Measurements from ENCODE around the gene SH3GL1. TPM values are rescaled to one million over a fixed set of nuclear protein-coding genes. Genes with fewer than 3 reads are reported as not detected.

Gene SH3GL1, protein sequence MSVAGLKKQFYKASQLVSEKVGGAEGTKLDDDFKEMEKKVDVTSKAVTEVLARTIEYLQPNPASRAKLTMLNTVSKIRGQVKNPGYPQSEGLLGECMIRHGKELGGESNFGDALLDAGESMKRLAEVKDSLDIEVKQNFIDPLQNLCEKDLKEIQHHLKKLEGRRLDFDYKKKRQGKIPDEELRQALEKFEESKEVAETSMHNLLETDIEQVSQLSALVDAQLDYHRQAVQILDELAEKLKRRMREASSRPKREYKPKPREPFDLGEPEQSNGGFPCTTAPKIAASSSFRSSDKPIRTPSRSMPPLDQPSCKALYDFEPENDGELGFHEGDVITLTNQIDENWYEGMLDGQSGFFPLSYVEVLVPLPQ
- polyA plus RNA-seq (ENCODE audit: insufficient read depth in 1 of 5, insufficient read length in 5 of 5, low replicate concordance in 1 of 5) = 100 to 1,000 TPM in 1 of 5 donors, 10 to 100 TPM in 4; 64.8 to 131 (median 87.4) TPM
- long read RNA-seq, donor 1, transcript SH3GL1-201 (10 exons, 2,516 nt) = major isoform, 44 of 55 reads
- long read RNA-seq, donor 1, partial matches to known transcripts = 11 of 55 reads
- long read RNA-seq, donor 1, other reads (novel, unspliced or antisense) = 0 of 55 reads
- long read RNA-seq, donor 2, transcript SH3GL1-201 (10 exons, 2,516 nt) = major isoform, 32 of 32 reads
- long read RNA-seq, donor 2, partial matches to known transcripts = 0 of 32 reads
- long read RNA-seq, donor 2, other reads (novel, unspliced or antisense) = 0 of 32 reads
- long read RNA-seq, donor 3, transcript SH3GL1-201 (10 exons, 2,516 nt) = major isoform, 24 of 24 reads
- long read RNA-seq, donor 3, partial matches to known transcripts = 0 of 24 reads
- long read RNA-seq, donor 3, other reads (novel, unspliced or antisense) = 0 of 24 reads
- long read RNA-seq, donor 4, transcript SH3GL1-201 (10 exons, 2,516 nt) = major isoform, 15 of 57 reads
- long read RNA-seq, donor 4, partial matches to known transcripts = 42 of 57 reads
- long read RNA-seq, donor 4, other reads (novel, unspliced or antisense) = 0 of 57 reads
- long read RNA-seq, donor 5, transcript SH3GL1-201 (10 exons, 2,516 nt) = major isoform, 41 of 41 reads
- long read RNA-seq, donor 5, partial matches to known transcripts = 0 of 41 reads
- long read RNA-seq, donor 5, other reads (novel, unspliced or antisense) = 0 of 41 reads
- long read RNA-seq, donor 6, transcript SH3GL1-201 (10 exons, 2,516 nt) = major isoform, 45 of 51 reads
- long read RNA-seq, donor 6, partial matches to known transcripts = 6 of 51 reads
- long read RNA-seq, donor 6, other reads (novel, unspliced or antisense) = 0 of 51 reads
- long read RNA-seq, donor 7, transcript SH3GL1-201 (10 exons, 2,516 nt) = major isoform, 56 of 64 reads
- long read RNA-seq, donor 7, partial matches to known transcripts = 7 of 64 reads
- long read RNA-seq, donor 7, other reads (novel, unspliced or antisense) = 0 of 64 reads
- long read RNA-seq, donor 8, transcript SH3GL1-201 (10 exons, 2,516 nt) = major isoform, 23 of 23 reads
- long read RNA-seq, donor 8, partial matches to known transcripts = 0 of 23 reads
- long read RNA-seq, donor 8, other reads (novel, unspliced or antisense) = 0 of 23 reads

DNA sequence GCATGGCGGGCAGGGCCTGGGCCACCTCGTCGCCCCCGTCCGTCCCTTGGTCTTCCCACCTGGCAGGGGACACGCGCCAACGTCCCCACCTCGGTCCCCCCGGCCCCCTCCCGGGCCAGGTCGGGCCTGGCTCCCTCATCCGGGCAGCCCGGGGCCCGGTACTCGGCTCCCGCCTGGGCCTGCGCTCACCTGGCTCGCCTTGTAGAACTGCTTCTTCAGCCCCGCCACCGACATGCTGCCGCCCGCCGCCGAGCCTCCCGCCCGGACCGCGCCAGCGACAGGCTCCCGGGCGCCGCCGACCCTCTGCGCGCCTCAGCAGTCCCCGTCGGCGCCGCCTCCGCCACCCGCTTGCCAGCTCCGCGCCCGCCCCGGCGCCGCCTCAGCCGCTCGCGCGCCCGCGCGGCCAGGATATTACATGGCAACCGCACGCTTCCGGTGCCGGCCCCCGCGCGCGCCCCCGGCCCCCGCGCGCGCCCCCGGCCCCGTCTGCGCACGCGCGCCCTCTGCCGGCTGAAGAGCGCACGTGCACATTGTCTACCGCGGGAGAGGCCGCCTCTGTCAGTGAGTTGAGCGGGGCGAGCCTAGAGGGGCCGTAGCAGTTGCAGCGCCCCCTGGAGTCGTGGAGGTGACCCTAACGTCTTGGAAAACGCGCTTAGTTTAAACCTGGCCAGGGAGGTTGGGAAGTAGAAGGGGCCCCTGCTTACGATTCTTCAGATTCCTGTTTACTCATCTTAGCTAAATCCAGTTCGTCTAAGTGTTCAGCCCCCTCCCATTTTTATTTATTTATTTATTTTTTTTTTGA is at the start of gene SH3GL1:
SH3GL1 (minus strand) TSS at position 413 of the 802 bp plus-strand sequence; CDS start at position 234, 179 bp downstream.
- DNase-seq = peak; percentile 88 to 89

DNA sequence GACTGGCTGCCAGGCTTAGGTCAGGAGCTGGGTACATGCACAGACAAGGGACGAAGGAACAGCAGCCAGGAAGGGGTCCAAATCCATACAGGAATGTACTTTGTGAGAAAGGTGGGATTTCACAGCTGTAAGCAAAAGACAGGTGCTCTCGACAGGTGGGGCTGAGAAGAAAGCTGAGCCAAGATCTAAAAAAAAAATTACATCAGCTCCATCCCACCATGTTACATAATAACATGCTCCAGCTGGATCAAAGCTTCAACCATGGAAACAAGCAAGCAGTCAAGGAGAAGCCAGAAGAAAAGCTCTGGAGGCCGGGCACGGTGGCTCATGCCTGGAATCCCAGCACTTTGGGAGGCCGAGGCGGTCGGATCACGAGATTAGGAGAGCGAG is 49.3 kb upstream of the SH3GL1 start:
- DNase-seq = no peak

DNA sequence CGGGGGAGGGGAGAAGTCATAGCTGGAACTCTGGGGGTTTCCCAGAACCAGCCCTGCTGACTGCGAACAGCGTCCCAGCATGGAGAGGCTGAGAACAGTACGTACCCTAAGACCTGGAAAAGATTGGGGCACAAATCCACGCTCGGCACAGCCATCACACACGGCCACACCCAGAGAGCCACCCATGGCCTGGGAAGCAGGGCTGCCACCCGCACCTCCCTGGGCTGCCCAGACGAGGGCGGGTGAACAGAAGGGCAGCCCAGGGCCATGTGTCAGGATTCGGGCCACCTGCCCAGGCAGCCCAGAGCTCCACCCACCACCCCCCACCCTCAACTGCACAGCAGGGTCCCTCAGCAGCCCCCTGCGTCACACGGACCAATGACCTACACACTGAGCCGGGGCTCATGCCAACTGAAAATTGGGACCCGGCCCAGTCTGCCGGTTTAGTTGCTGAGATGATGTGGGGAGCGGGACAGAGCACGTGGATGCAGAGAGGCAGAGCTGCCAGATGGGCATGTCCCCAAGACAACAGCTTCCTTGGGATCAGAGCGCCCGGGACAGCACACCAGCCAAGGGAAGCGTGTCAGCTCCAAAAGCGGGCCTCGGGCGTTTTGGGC is 48.8 kb upstream of the SH3GL1 start:
- DNase-seq = peak in 1 of 2 donors; percentile 36

DNA sequence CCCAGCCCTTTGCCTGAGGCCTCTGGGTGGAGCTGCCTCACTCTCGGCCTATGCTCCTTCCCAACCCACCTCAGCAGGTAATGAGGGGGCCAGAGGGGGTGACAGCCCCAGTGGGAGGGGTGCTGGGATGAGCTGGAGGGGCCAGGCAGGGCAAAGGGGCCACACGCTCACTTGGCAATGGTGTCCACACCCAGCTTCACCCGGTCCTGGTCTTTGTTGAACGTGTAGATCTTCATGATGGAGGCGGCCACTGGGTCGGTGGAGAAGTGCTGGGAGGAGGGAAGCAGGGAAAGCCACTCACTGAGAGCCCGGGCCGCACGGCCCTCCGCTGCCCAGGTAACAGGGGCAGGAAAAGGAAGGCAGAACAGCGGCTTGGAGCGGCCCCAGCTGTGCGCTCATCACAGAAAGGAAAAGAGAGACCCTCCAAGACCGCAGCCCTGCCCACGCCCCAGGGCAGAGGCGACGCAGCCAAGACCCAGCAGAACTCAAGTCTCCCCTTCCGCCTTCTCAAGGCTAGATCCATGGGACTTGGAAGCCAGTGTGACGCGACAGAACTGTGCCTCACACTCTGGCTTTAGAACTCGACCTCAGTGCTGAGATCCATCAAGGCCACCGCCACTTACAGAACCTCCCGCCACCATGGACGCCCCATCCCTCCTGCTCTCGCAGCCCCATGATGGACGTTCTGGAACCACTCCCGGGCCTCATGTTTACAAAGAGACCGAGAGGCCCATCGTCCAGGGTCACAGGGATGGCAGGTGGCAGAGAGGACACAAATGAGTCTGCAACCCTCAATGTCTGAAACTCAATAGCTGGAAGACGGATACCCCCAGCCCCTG is 48.0 kb upstream of the SH3GL1 start:
- no peak for DNase-seq

DNA sequence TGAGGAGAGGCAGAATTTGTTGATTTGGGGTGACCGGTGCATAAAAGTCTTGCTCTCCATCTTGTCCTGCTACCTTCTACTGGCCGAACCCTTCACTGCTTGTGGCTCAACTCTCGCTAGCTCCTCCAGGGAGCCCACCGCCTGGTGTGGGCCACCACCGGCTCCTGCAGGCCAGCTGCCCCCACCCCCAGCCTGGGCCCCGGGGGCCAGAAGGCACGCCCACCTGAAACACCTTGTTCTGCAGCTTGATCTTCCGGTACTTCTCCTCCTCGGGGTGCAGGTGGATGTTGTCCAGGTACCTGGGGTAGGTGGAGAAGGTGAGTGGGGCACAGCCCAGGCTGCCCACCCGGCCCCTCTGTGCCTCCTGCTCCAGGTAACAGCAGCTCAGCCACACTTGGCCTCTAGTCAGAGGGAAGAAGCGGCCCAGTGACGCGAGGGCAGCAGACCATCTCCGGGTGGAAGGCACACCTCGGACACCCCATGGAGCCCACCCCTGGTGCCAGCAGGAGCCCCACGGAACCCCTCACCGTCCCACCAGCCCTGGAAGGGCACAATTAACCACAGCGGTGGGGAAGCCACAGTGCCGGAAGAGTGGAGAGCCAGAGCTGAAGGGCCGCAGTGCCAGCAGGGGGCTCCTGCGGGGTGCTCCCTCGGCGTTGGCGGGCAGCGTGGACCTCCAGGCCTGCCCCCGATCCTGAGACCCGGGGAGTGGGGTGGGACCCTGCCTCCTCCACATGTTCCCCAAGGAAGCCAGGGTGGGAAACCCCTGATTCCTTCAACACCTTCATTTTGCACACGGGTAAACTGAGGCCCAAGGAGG is 47.2 kb upstream of the SH3GL1 start:
- no peak for DNase-seq

DNA sequence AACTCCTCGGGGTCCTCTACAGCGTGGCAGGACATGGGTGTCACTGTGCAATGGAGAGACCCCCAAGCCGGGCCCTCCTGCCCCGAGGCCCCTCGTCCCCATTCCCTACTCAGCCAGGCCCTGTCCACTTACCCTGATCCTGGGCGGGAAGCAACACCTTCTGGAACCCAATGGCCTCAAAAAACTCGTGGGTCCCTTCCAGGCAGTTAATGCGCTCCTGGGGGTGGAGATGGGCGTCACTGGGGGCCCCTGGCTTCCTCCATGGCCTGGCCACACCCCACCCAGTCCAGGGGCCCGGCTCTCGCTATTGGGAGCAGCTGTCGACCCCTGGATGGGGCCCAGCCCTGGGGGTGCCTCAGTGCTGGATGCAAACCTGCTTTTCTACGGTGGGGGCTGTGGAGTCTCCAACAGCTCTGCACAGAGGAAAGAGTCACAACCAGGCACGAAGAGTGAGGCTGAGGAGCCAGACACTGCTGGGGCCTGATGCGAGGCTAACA is 46.4 kb upstream of the SH3GL1 start:
- no peak for DNase-seq

DNA sequence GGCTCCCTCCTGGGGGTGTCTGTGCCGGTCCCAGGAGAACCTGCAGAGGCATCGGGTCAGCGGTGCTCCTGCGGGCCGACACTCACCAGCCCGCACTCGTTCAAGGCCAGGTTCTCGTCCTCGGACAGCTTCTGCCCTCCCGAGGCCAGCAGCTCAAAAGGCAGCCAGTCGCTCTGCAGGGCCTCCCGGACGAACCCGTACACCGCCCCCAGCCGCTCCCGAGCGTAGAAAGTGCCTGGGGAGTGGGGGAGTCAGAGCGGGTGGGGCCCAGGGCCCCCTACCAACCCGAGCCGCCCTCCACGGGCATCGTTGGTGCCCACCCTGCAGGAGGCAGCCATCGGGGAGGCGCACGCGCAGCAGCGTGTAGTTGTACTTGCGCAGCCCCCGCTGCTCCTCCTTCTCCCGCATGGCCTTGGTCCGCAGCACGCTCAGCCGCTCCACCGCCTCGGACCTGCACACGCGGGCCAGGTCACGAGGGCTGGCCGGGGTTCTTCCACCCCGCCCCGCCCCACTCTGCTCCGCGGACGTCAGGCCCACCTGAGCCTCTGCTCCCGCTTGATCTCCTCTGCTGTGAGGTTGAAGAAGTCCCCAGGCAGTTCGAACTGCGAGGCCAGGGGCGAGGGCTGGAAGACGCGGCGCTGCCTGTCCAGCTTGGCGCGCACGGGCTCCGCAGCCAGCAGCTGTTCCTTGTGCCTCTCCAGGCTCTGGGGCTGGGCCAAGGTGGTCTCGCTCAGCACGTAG is 45.8 kb upstream of the SH3GL1 start:
- no peak for DNase-seq

DNA sequence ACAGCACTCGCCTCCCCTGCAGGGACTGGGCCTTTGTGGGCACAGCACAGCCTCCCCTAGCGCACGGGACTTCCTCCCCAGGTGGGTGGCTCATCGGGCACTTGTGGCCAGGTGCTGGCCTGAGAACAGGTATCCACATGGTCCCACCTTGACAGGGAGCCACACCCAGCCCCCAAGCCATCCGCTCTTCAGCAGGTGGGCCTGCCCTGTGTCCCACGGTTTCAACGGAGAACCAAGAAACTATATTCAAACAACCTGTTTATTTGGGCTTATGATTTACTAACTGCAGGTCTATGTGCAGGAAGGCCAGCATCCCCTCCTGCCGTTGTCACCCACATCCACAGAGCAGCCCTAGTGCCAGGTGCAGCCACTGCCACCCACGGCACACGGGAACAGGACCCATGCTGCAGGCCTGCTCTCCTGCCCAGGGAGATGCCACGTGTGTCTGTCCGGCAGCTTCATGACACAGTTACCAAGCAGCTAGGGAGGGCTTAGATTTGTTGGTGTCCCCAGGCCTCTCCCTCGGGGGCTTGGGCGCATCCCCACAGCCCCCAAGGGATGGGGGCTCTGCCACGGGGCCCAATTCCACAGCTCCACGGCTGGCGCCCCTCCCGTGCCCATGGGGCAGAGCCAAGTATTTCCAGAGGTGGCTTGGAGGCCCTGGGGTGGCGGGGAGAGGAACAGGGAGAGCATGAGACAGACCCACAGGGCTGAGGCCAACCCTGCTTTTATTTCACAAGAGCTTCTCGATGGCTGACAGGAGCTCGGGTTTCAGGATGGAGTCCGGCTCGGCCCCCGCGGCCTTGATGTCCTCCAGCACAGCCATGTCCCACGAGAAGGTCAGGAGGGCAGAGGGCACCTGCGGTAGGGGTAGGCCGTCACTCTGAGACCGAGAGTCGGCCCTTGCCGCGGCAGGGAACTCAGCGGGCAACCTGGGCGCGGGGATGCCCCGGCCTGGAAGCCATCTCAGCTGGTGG is 44.7 kb upstream of the SH3GL1 start:
- no peak for DNase-seq

DNA sequence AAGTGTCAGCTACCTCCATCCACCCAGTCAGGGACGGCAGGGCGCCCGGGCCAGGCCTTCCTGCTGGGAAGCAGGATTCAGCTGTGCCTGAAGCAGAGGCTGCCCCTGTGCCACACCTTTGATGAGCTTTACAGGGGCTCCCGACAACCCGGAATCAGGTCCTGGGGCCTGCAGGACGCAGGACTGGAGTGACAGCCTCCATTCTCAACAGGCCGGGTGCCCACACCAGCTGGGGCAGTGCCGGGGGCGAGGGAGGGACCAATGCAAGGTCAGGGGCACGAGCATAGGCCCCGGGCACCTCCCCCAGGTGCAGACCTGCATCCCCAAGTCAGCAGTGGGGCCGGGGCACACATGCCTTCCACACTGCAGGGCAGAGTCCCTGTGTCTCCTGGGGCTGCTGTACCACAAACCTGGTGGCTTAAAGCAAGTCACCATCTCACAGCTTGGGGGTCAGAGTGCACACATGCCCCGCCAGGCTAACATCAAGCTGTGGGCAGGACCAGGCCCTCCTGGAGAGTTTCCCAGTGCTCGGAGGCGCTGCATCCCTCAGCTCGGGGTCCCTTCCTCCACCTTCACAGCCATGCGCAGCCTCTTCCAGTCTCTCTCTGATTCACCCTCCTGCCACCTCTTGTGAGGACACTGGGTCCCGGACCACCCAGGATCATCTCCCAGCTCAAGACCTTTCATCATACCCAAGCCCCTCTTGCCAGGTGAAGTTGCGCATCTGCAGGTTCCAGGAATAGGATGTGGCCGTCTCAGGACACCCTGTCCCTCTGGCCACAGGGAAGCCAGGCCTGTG is 43.8 kb upstream of the SH3GL1 start:
- DNase-seq = no peak

DNA sequence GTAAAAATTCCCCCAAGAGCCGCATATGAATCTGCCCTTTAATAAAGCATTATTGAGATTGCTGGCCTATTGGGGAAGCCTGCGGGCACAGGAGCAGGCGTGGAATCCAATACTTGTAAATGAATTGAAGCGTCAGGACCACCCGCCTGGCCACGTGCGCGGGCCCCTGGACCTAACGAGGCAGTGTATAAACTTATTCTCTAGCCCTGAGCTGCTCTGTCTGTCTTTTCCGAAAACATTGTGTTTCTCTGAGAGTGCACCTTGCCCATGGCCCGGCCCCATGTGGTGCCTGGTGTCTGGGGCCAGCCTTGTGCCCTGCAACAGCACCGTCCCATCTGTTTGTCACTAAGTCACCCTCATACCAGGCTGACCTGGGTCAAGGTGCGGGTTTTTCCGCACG is 42.8 kb upstream of the SH3GL1 start:
- DNase-seq = no peak

DNA sequence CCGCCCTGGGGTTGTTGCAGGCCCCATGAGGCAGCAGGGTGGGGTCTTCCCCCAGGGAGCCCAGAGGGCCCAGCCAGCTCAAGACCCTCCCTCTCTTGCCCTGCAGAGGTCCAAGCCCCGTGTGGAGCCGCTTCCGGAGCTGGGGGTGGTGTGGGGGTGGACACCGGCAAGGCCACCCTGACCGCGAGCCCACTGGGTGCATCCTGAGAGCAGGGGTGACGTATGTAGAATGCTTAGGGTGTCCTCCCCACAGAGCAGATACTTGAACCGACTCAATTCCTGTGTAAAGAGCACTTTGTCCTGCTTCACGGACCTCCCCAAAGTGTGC is 42.4 kb upstream of the SH3GL1 start:
- no peak for DNase-seq

DNA sequence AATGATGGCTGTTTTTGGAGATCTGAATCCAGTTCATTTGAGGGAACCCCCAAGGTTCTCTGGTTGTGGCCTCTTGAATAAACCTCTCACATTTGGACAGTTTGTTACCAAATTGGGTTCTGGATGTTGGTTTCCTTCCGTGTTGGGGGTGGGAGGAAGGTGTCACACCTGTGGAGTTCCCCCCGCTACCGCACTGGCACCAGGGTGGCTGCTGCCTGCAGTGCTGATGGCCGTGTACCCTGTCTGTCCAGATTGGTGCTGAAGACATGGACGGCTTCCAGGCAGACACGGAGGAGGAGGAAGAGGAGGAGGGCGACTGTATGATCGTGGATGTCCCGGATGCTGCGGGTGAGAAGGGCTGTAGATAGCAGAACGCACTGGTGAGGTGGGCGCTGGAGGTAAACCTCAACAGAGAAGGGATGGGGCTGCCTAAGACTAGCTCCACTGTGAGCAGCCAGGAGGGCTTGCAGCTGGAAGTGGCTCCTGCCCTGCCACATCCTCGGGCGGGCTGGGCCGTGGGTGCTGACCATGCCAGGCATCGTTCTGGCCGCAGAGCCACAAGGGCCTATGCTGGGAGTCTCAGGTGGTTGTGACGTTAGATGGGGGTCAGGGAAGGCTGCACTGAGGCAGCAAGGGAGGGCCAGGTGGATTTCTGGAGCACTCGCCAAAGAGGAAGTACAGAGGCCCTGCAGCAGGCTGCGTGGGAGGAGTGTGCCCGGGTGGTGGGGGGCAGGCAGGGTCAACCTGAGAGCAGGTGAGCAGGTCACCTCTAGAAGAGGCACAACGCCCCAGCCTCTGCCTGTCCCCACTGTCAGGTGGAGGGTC is 41.9 kb upstream of the SH3GL1 start:
- DNase-seq = no peak

DNA sequence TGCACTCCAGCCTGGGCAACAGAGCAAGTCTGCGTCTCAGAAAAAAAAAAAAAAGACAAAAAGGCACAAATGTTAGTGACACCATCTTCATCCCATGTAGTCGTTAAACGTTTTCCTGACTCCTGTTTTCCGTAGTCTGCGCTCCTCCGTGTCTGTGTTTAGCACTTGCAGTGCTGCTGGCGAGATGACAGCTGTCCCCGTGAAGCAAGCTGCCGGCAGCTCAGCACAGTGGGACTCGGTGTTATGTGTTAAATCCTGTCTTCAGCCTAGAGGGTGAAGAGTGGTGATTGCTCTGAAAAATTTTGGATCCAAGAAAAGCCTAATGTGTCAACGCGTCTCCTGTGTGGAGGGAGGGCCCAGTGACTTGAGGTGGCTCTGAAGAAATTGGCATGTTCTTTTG is 38.9 kb upstream of the SH3GL1 start:
- DNase-seq = no peak

DNA sequence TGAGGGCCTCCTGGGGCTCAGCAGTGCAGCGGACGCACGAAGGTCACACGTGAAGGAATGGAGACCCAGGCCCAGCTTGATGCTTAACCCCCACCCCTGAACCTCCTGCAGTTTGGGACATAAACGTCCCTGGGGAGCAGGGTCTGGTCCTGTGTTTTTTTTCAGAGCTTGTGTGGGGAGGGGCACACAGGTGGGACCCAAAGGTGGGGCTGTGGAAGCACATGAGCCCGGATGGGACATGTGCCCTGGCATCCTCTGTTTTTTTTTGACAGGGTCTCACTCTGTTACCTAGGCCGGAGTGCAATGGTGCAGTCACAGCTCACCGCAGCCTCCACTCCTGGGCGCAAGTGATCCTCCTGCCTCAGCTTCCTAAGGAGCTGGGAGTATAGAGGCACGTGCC is 36.8 kb upstream of the SH3GL1 start:
- no peak for DNase-seq

Measured in right lung (tissue), 10 donors.